Measurements from ENCODE around the gene SELENOO. TPM values are rescaled to one million over a fixed set of nuclear protein-coding genes. Genes with fewer than 3 reads are reported as not detected.

SELENOO gene
- total and polyA plus RNA-seq, 2 experiments from 2014 or later: 31.6 to 37.7 TPM

DNA sequence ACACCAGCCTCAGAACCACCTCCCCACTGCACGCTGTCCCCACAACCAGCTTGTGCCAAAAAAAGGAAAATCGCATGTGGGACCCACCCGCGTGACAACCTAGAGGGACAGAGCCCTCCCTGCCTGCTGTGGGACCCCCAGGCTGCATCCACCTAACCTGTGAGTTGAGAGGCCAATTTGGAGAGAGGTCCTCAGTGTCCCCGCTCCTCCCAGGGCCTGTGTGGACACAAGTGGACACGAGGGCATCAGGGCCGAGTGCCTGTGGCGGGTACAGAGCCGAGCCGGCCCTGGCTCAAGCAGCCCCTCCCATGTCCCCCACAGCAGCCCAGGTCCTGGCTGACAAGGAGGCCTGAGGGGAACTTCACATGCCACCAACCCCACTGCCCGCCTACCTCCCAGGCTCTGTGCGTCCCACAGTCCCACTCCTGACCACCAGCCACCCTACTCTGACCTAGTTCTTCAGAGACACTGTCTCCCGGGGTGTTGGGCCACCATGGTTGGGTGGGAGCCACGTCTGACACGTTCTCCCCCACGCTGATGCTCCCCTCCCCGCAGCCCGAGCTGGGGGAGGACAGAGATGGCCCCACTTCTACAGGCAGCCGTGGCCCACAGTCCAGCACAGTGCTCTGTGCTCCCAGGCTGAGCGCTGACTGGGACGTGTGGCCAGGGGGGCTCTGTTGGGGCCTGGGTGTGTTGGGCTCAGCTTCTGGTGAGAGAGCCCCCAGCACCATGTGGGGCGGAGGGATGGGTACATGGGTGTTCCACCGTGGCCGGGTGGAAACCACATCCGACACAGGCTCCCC lies 19.2 kb downstream of the SELENOO start:
- Histone ChIP-seq H3K4me3 (no peak overlapping the region), H2AFZ (no peak overlapping the region), H4K20me1 (ENCODE audit: insufficient read depth, poor library complexity, severe bottlenecking) (peaks cover 3% of the 10 kb centered on the region), H3K27me3 (no peaks in the 10 kb centered on the region), H3K4me1 (ENCODE audit: insufficient read depth) (no peaks in the 10 kb centered on the region), H3K9me3 (ENCODE audit: low read depth) (no peaks in the 10 kb centered on the region), H3K36me3 (replicated peaks; ENCODE audit: insufficient read depth, low read depth) (no peaks in the 10 kb centered on the region), H3K79me2 (no peaks in the 10 kb centered on the region), H3K9me2 (replicated peaks; ENCODE audit: insufficient read depth) (no peaks in the 10 kb centered on the region), H3K4me2 (no peak overlapping the region), H3K27ac (no peak overlapping the region)
- no peak for DNase-seq (ENCODE audit: low spot score)
- WGBS (ENCODE audit: low lambda C conversion rate, missing lambda C conversion rate): 96% methylated on average over 24 of the region's 25 CpGs
- TF ChIP-seq, protein P1, sequence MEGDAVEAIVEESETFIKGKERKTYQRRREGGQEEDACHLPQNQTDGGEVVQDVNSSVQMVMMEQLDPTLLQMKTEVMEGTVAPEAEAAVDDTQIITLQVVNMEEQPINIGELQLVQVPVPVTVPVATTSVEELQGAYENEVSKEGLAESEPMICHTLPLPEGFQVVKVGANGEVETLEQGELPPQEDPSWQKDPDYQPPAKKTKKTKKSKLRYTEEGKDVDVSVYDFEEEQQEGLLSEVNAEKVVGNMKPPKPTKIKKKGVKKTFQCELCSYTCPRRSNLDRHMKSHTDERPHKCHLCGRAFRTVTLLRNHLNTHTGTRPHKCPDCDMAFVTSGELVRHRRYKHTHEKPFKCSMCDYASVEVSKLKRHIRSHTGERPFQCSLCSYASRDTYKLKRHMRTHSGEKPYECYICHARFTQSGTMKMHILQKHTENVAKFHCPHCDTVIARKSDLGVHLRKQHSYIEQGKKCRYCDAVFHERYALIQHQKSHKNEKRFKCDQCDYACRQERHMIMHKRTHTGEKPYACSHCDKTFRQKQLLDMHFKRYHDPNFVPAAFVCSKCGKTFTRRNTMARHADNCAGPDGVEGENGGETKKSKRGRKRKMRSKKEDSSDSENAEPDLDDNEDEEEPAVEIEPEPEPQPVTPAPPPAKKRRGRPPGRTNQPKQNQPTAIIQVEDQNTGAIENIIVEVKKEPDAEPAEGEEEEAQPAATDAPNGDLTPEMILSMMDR (IDR thresholded peaks at IDR 0.05; ENCODE audit: poor library complexity): no peak
- TF ChIP-seq EZH2 (IDR thresholded peaks at IDR 0.05; ENCODE audit: borderline replicate concordance) (no peak), EZH2phosphoT487 (IDR thresholded peaks at IDR 0.05; ENCODE audit: low read depth, severe bottlenecking, unreplicated experiment) (no peak)

DNA sequence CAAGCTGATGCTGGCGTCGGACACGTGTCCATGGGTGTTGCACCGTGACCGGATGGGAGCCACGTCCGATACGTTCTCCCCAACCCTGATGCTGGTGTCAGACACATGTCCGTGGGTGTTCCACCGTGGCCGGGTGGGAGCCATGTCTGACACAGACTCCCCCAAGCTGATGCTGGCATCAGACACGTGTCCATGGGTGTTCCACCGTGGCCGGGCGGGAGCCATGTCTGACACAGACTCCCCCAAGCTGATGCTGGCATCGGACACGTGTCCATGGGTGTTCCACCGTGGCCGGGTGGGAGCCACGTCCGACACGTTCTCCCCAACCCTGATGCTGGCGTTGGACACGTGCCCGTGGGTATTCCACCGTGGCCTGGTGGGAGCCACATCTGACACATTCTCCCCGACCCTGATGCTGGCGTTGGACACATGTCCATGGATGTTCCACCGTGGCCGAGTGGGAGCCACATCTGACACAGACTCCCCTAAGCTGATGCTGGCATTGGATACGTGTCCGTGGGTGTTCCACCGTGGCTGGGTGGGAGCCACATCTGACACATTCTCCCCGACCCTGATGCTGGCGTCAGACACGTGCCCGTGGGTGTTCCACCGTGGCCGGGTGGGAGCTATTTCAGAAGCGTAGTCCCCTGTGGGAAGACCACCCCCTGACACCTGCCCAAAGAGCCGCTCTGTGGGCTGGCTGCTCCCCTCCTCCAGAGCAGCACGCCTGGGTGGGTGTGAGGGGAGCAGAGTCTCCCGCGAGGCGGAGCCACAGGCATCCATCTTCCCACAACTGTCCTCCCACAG lies 20.0 kb downstream of the SELENOO start:
- H2AFZ ChIP-seq: no peak overlapping the region

DNA sequence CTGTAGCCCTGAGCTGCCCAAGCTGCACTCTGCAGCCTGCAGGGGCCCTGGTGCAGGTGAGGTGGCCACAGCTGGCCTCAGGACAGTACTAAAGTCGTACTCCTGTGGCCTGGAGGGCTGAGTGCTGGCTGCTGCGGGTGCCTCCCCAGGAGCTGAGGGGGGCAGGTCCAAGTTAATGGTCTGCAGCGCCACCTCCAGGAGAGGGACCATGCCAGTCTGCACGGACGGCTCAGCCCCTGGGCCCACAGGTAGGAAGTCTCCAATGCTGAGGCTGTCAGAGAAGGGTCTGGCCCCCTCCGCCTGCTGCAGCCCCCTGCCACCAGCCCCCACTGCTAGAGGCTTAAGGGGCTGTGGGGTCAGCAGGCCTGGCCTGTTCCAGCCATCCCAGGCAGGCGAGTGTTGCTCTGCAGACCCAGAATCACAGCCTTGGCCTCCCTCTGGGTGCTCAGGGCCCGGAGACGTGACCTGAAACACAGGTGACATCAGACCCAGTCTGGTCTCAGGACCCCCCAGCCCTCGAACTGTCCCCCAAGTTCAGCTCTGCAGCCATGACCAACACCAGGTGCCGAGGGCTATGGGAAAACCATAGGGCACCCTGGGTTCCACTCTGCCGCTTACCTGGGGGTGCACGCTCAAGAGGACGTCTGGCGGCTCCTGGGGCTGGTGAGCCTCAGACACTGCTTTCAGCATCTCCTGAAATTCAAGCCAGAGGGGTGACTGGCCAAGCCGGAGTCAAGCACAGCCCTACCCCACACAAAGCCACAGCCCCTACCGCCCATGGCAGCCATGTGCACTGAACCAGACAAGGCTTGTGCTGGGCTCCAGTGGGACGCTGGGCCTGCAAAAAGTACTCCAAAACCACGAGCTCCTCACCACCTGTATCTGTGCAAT lies 20.8 kb downstream of the SELENOO start:
- 95% methylated on average over 19 of the region's 19 CpGs for WGBS (ENCODE audit: low lambda C conversion rate, missing lambda C conversion rate)
- no peaks in the 10 kb centered on the region for H4K20me1 ChIP-seq (ENCODE audit: insufficient read depth, poor library complexity, severe bottlenecking)
- no peak overlapping the region for H3K4me2 ChIP-seq
- no peak overlapping the region for H3K4me3 ChIP-seq
- H3K79me2 ChIP-seq: no peaks in the 10 kb centered on the region
- TF ChIP-seq, protein P1 (IDR thresholded peaks at IDR 0.05; ENCODE audit: poor library complexity): no peak
- TF ChIP-seq EZH2 (IDR thresholded peaks at IDR 0.05; ENCODE audit: borderline replicate concordance) (no peak), EZH2phosphoT487 (IDR thresholded peaks at IDR 0.05; ENCODE audit: low read depth, severe bottlenecking, unreplicated experiment) (no peak)
- H3K9me2 ChIP-seq (replicated peaks; ENCODE audit: insufficient read depth): no peaks in the 10 kb centered on the region
- no peak overlapping the region for H2AFZ ChIP-seq
- no peaks in the 10 kb centered on the region for H3K36me3 ChIP-seq (replicated peaks; ENCODE audit: insufficient read depth, low read depth)
- no peak for DNase-seq (ENCODE audit: low spot score)
- no peaks in the 10 kb centered on the region for H3K27me3 ChIP-seq
- H3K4me1 ChIP-seq (ENCODE audit: insufficient read depth): no peaks in the 10 kb centered on the region
- no peaks in the 10 kb centered on the region for H3K9me3 ChIP-seq (ENCODE audit: low read depth)
- no peak overlapping the region for H3K27ac ChIP-seq

More for the DNA sequence above, 20.0 kb downstream of the SELENOO start:
- TF ChIP-seq EZH2phosphoT487 (IDR thresholded peaks at IDR 0.05; ENCODE audit: low read depth, severe bottlenecking, unreplicated experiment) (no peak), EZH2 (IDR thresholded peaks at IDR 0.05; ENCODE audit: borderline replicate concordance) (no peak)
- TF ChIP-seq, protein P1 (IDR thresholded peaks at IDR 0.05; ENCODE audit: poor library complexity): no peak
- Histone ChIP-seq H3K4me2 (no peak overlapping the region), H3K27me3 (no peaks in the 10 kb centered on the region), H3K79me2 (no peaks in the 10 kb centered on the region), H3K36me3 (replicated peaks; ENCODE audit: insufficient read depth, low read depth) (no peaks in the 10 kb centered on the region), H3K4me3 (no peak overlapping the region), H3K27ac (no peak overlapping the region), H3K9me2 (replicated peaks; ENCODE audit: insufficient read depth) (no peaks in the 10 kb centered on the region), H3K4me1 (ENCODE audit: insufficient read depth) (no peaks in the 10 kb centered on the region), H4K20me1 (ENCODE audit: insufficient read depth, poor library complexity, severe bottlenecking) (no peaks in the 10 kb centered on the region), H3K9me3 (ENCODE audit: low read depth) (no peaks in the 10 kb centered on the region)
- 98% methylated on average over 38 of the region's 45 CpGs for WGBS (ENCODE audit: low lambda C conversion rate, missing lambda C conversion rate)
- DNase-seq (ENCODE audit: low spot score): no peak

Measured in hepatocyte (in vitro differentiated cells).